ENCODE data around the gene C2CD4D.

- TF ChIP-seq CTCF (CRISPR knock-in tag; IDR thresholded peaks at IDR 0.05) (no peak), HMGXB4 (CRISPR knock-in tag; IDR thresholded peaks at IDR 0.05; ENCODE audit: borderline replicate concordance in 1 of 2, low read depth in 1 of 2) (no peak), RFX1 (IDR thresholded peaks at IDR 0.05) (no peak), FOSL1 (CRISPR knock-in tag; IDR thresholded peaks at IDR 0.05; ENCODE audit: borderline replicate concordance) (no peak), ZNF207 (IDR thresholded peaks at IDR 0.05; ENCODE audit: borderline replicate concordance) (no peak), YY1 (IDR thresholded peaks at IDR 0.05; ENCODE audit: insufficient read depth, insufficient replicate concordance, low read depth, low read length) (no peak), ZNF530 (CRISPR knock-in tag; IDR thresholded peaks at IDR 0.05; ENCODE audit: low read depth) (no peak), ZBTB40 (IDR thresholded peaks at IDR 0.05) (no peak), ZBTB40 (CRISPR knock-in tag; IDR thresholded peaks at IDR 0.05) (no peak), ZNF652 (CRISPR knock-in tag; IDR thresholded peaks at IDR 0.05; ENCODE audit: borderline replicate concordance, low read depth) (no peak), SPEN (CRISPR knock-in tag; IDR thresholded peaks at IDR 0.05; ENCODE audit: low read depth) (no peak), RAD21 (CRISPR knock-in tag; IDR thresholded peaks at IDR 0.05) (no peak), NR2C2 (CRISPR knock-in tag; IDR thresholded peaks at IDR 0.05; ENCODE audit: borderline replicate concordance) (no peak), HNF1B (CRISPR knock-in tag; IDR thresholded peaks at IDR 0.05) (no peak), POLR2A (IDR thresholded peaks at IDR 0.05; ENCODE audit: insufficient read depth in 1 of 2, low read depth in 2 of 2, low read length in 2 of 2) (no peak)
Measured at GRCh38 chr1:151803915-151804314, 35.7 kb downstream of the C2CD4D start.

Measured in HepG2 (cell line).